ENCODE data around the gene WRAP73.
A peak's percentile ranks its signal among the peaks of the same experiment; 100 is the strongest.

Gene WRAP73

DNA sequence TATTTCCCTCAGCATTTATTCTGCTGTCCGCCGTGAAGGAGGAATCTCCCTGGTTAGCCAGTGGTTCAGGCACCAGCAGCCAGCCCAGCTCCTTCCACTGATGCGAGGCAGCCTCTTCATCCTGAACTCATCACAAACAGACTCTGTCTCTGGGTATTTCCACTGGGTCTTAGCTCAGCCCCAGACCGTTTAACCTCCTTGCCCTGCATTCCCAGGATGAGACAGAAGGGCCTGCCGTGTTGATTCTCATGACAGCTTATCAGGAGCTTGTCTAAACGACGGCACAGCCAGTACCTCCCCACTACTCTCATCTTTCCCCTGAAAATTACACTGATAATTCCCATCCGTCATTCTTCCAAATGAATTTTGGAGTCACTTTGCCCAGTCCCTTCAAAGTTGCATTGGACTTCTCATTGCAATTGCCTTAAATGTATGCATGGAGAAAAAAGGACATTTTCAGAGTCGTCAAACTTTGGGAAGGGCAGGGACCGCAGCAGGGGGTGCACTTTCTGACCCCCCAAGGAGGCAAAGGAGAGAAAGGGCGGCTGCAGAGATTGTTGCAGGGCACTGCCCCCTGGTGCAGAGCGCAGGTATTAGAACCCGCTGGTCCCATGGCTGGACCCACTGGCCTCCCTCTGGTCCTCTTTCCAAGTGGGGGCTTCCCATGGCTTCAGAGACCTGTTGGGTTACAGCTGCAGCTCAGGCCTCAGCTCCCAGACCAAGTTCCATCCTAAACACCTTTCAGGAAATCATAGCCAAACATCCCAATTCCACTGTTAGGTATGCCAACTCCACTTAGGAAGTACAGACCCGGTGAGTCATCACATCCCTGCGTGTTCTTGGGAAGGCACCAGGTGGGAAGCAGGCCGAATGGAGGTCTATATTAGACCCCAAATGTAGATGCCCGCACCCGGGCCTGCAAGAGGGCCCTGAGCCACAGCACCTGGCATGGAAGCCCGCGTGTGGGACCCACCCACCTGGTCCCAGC is 34.9 kb downstream of the WRAP73 start:
- peaks cover 2% of the 10 kb centered on the region for H3K36me3 Mint-ChIP-seq (ENCODE audit: insufficient read depth)
- no peaks in the 10 kb centered on the region for H3K9me3 Mint-ChIP-seq
- H3K4me1 Mint-ChIP-seq: peaks cover 8% of the 10 kb centered on the region
- DNase-seq (ENCODE audit: low spot score in 2 of 2) (no peak), ATAC-seq (replicated peaks; ENCODE audit: extremely low read depth, poor library complexity, severe bottlenecking) (no peak)
- no peak overlapping the region for H3K27ac Mint-ChIP-seq (ENCODE audit: low read depth)
- H3K27me3 Mint-ChIP-seq: peaks cover 26% of the 10 kb centered on the region
- no peak overlapping the region for H3K4me3 Mint-ChIP-seq

DNA sequence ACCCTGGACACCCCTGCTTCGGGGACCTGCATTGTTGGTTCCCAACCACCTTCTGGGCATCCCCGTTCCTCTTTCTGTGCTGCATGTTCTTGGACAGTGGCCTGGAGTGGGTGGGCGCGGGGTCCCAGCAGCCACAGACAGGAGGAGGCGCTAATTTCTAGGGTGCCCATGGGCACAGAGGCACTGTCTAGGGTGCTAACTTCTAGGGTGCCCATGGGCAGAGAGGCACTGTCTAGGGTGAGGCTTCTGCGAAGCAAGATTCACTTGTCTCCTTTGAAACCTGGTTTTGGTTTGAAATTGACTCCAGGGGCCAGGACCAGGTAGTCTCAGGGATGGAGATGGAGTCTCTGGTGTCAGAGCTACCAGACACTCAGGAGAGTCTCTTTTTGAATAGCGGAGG is 37.8 kb downstream of the WRAP73 start:
- peak overlapping the region; percentile 78 for H3K4me3 Mint-ChIP-seq
- no peak for ATAC-seq (replicated peaks; ENCODE audit: extremely low read depth, poor library complexity, severe bottlenecking)
- peaks cover 8% of the 10 kb centered on the region for H3K4me1 Mint-ChIP-seq
- H3K36me3 Mint-ChIP-seq (ENCODE audit: insufficient read depth): peaks cover 2% of the 10 kb centered on the region
- peak overlapping the region; percentile 41 for H3K27ac Mint-ChIP-seq (ENCODE audit: low read depth)
- H3K27me3 Mint-ChIP-seq: peaks cover 26% of the 10 kb centered on the region
- DNase-seq (ENCODE audit: low spot score in 2 of 2): no peak
- H3K9me3 Mint-ChIP-seq: no peaks in the 10 kb centered on the region

DNA sequence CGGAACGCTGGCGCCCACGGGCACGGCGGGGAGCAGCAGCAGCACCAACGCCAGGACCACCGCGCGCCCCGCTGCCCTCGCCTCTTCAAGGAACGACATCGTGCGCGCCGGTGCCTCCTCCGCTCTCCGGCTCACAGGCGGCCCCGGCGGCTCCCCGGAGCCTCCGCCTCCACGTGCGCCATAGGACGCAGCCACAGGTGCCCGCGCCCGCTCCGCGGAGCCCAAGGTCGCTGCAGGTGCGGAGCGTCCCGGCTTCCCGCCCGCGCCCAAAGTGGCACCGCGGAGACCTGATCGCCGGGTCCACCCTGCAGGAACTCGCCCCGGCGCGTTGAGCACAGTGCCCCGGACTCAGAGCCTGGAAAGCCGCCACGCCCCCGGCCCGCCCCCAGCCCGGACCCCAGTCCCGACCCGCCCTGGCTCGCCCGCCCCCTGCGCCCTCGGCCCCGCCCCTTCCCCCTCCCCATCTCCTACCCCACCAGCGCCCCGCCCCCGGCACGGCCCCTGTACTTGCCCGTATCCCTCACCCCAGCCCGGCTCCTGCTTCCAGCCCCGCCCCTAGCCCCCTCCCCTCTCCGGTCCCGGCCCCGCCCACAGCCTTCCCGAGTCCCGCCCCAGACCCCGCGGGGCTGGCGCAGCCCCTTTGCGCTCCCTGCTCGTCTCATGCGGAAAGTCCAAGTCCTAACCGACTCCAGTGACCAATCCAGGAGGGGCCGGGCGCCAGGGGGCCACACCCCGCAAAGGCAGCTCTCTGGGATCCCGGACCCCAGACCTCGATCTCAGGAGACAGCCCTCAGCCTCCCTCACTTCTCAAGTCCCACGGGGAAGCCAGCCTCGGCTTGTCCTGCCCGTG is 38.5 kb downstream of the WRAP73 start, which contains the start of gene MEGF6:
MEGF6 (minus strand) TSS at position 339 of the 850 bp plus-strand sequence; CDS start at position 99, 240 bp downstream.
- H3K4me3 Mint-ChIP-seq: peak within 1 kb of the TSS; percentile 78
- peaks cover 8% of the 10 kb centered on the region for H3K4me1 Mint-ChIP-seq
- peaks cover 2% of the 10 kb centered on the region for H3K36me3 Mint-ChIP-seq (ENCODE audit: insufficient read depth)
- H3K9me3 Mint-ChIP-seq: no peaks in the 10 kb centered on the region
- ATAC-seq (replicated peaks; ENCODE audit: extremely low read depth, poor library complexity, severe bottlenecking): peak; percentile 19
- DNase-seq (ENCODE audit: low spot score in 2 of 2): no peak
- peak within 1 kb of the TSS; percentile 41 for H3K27ac Mint-ChIP-seq (ENCODE audit: low read depth)
- H3K27me3 Mint-ChIP-seq: peaks cover 26% of the 10 kb centered on the region

DNA sequence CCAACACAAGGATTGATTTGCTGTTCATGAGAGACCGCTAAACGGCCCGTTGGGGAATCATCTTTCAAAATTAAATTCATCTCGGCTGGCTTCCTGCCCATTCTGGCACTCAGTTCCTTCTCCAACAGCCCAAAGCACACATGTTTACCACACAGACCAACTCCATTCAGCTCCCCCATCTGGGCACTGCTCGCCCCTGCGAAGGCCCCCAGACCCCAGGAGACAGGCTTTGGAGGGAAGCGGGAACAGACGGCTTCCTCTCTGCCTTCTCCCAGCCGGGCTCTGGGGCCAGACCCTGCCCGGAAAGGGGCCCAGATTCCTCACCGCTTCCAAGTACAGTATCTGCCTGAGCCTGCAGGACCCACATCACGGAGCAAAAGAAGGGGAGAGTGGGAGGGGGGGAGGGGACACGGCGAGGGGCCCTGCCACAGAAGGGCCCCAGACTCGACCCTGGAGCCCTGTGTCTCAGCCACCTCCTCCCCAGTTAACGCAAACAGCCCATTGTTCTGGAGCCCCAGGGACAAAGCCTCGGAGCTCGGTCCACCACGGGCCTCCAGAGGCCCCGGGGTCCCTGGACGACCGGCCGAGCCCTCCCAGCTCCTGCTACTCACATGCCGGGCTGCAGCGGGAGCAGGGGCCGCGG is 39.3 kb downstream of the WRAP73 start:
- Mint-ChIP-seq H3K9me3 (no peaks in the 10 kb centered on the region), H3K36me3 (ENCODE audit: insufficient read depth) (peaks cover 2% of the 10 kb centered on the region), H3K4me1 (peaks cover 8% of the 10 kb centered on the region), H3K27ac (ENCODE audit: low read depth) (no peak overlapping the region), H3K27me3 (peaks cover 26% of the 10 kb centered on the region), H3K4me3 (peak overlapping the region; percentile 78)
- DNase-seq (ENCODE audit: low spot score in 2 of 2): no peak
- ATAC-seq (replicated peaks; ENCODE audit: extremely low read depth, poor library complexity, severe bottlenecking): no peak

DNA sequence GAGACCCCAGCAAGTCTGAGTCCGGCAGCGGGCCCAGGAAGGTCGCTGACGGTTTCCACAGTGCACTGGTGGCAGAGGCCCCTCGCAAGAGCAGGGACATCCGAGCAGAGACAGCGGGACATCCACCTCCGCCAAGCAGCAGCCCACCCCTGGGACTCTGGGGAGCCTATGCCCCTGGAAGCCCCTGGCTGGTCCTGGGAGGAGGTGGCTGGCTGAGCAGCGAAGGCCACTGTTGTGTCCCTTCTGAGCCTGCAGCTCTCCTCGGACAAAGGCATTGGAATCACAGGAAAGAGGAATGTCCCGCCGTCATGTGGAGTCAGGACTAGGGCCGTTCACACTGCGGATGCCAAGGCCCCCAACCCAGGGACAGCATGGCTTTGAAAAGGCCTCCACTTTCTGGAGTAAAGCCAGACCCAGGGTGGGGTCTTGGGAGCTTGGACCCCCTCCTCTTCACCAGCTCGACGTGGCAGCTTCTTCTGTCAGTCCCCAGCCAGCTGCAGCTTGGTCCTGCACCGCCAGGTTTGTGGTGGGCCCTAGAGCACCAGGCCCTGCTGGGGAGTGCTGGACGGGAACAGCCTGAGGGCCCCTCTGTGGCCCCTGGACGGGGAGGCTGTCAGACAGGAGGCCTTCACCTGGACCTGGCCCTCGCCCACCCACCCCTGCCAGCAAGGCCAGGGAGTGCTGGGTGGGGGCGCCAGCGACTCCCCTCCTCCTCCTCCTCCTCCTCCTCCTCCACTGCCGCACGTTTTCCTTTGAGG is 40.0 kb downstream of the WRAP73 start:
- Mint-ChIP-seq H3K4me1 (peaks cover 8% of the 10 kb centered on the region), H3K36me3 (ENCODE audit: insufficient read depth) (peaks cover 2% of the 10 kb centered on the region), H3K4me3 (no peak overlapping the region), H3K27me3 (peaks cover 21% of the 10 kb centered on the region), H3K27ac (ENCODE audit: low read depth) (no peak overlapping the region), H3K9me3 (no peaks in the 10 kb centered on the region)
- ATAC-seq (replicated peaks; ENCODE audit: extremely low read depth, poor library complexity, severe bottlenecking): no peak
- no peak for DNase-seq (ENCODE audit: low spot score in 2 of 2)

DNA sequence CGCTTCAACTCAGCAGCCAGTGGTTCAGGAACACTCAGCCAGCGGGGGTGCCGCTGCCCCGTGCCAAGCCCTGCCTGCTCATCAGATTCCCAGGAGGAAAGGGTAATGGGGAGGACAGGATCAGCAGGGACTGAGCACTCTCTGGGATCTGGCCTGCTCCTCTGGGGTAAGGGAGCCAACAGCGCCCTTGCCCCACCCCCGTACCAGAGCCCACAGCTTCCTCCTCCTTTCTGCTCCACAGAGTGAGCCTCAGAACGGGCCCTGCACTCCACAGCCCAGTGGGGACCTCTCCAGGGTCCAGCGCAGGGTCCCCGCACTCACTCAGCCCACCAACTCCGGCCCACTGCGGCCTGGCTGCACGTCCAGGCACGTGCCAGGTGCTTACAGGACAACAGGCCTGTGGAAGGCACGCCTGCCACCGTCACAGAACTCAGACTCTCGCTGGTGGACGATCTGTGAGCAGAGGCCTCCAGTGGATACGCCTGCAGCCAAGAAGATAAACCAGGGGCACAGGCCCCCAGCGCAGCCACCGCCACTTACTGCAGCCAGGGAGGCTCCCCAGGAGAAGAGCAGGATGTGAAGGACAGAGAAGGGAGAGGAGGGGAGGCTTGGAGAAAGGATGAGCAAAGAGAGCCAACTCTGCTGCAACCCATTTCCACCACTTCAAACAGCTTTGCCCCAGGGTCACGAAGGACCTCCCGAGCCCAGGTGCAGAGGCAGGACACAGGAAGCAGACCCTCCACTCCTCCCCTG is 40.7 kb downstream of the WRAP73 start:
- H3K27ac Mint-ChIP-seq (ENCODE audit: low read depth): no peak overlapping the region
- peaks cover 2% of the 10 kb centered on the region for H3K36me3 Mint-ChIP-seq (ENCODE audit: insufficient read depth)
- DNase-seq (ENCODE audit: low spot score in 2 of 2): no peak
- no peak overlapping the region for H3K4me3 Mint-ChIP-seq
- H3K4me1 Mint-ChIP-seq: peaks cover 8% of the 10 kb centered on the region
- no peak for ATAC-seq (replicated peaks; ENCODE audit: extremely low read depth, poor library complexity, severe bottlenecking)
- peaks cover 13% of the 10 kb centered on the region for H3K27me3 Mint-ChIP-seq
- H3K9me3 Mint-ChIP-seq: no peaks in the 10 kb centered on the region

DNA sequence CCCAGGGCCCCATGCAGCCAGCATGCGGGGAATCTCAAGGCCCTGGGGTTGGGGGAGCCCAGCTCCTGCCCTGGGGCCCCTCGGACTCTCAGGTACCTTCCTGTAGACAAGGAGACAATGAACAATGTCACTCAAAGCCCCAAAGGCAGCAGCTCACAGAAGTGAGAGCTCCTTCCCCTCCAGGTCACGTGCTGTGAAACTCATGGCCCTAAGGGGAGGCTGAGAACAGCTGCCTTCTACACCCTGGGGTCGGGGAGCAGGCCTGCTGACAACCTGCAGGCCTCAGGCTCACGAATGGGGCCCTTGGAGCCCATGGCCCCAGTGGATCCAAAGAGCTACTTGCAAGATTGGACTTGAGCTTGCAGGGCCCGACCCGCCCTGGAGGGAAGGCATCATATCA is 41.7 kb downstream of the WRAP73 start:
- H3K27ac Mint-ChIP-seq (ENCODE audit: low read depth): no peak overlapping the region
- no peak overlapping the region for H3K4me3 Mint-ChIP-seq
- DNase-seq (ENCODE audit: low spot score in 2 of 2) (no peak), ATAC-seq (replicated peaks; ENCODE audit: extremely low read depth, poor library complexity, severe bottlenecking) (no peak)
- H3K27me3 Mint-ChIP-seq: peaks cover 7% of the 10 kb centered on the region
- no peaks in the 10 kb centered on the region for H3K36me3 Mint-ChIP-seq (ENCODE audit: insufficient read depth)
- H3K4me1 Mint-ChIP-seq: peaks cover 8% of the 10 kb centered on the region
- H3K9me3 Mint-ChIP-seq: no peaks in the 10 kb centered on the region

DNA sequence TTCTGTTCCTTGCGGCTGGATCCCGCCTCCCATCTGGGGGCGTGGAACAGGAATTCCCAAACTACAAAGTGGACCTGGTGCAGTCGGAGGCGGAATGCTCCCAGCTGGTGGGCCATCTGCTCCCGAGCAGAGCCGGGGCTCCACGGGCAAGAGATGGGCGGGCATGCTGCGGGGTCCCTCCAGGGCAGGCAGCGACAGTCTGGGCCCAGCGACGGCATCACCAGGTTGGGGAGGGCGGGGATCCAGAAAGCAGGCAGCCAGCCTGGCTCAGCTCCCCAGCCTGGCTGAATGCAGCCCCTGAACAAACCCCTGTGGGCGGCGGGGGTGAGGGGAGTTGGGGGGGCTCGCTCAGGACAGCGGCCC is 42.2 kb downstream of the WRAP73 start:
- Mint-ChIP-seq H3K4me3 (no peak overlapping the region), H3K27me3 (peaks cover 7% of the 10 kb centered on the region), H3K9me3 (no peaks in the 10 kb centered on the region), H3K36me3 (ENCODE audit: insufficient read depth) (no peaks in the 10 kb centered on the region), H3K27ac (ENCODE audit: low read depth) (no peak overlapping the region), H3K4me1 (peaks cover 8% of the 10 kb centered on the region)
- DNase-seq (ENCODE audit: low spot score in 2 of 2): no peak
- ATAC-seq (replicated peaks; ENCODE audit: extremely low read depth, poor library complexity, severe bottlenecking): no peak

DNA sequence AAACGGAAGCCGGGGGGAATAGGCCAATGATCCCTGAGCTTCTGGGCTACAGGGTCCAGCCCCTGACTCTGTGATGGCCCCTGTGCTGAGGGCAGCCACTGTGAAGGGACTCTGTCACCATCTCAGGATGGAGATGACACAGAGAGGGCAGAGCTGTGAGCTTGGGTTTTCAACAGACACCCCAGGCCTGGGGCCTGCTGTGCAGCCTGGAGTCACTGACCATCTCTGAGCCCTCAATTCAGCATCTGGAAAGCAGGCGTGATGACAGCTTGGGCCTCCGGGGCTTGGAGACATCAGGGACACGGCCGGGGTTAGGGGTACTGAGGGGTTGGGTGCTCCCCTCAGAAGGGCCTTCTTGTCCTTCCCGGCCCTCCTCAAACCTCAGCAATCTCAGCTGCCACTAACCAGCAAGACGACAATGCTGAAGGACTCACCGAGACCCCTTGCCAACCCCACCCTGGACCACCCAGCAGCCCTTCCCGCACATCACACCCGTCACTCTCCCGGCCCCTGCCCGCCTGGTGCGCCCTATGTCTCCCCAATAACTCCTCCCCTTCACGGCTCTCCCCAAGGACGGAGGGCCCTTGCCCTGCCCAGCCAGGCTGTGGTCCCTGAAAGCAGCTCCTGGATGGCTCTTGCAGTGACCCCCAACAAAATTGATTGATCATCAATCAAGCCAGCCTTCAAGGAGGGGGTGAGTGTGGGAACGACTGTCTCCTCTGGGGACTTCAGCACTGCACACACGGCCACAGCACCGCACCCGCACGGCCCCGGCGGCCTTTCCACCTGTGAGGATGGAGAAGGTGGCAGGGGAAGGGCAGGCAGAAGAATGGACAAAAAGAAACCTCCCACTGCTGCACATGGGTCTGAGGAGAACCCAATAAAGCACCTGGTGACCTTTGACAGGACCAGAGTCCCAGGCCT is 42.9 kb downstream of the WRAP73 start:
- no peaks in the 10 kb centered on the region for H3K36me3 Mint-ChIP-seq (ENCODE audit: insufficient read depth)
- no peaks in the 10 kb centered on the region for H3K9me3 Mint-ChIP-seq
- peaks cover 6% of the 10 kb centered on the region for H3K27me3 Mint-ChIP-seq
- H3K4me3 Mint-ChIP-seq: no peak overlapping the region
- ATAC-seq (replicated peaks; ENCODE audit: extremely low read depth, poor library complexity, severe bottlenecking) (no peak), DNase-seq (ENCODE audit: low spot score in 2 of 2) (no peak)
- H3K4me1 Mint-ChIP-seq: peaks cover 6% of the 10 kb centered on the region
- H3K27ac Mint-ChIP-seq (ENCODE audit: low read depth): no peak overlapping the region

DNA sequence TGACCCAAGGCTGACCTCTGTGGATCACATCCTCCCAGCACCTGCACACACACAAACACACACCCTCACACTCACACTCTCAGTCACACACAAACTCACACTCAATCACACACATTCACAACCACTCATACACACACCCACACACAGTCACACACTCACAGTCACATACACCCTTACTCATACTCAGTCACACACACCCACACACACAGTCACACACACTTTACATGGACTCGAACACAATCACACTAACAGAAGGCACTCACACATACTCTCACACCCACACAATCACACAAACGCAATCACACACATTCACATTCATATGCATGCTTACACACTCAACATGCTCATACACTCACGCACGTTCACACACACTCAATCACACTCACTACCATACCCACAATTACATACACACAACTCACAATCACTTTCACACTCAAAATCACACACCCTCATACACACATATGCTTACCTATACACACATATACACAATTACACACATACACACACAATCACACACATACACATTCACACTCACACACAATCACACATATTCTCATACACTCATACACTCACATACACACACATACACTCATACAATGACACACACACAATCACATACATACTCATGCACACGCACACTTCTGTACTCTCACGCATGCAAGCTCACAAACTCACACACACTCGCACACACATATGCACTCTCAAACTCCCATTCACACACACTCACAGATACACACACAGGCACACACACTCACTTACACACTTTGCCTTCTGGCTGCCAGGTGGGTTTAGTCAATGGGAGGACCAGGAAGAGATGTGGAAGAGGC is 44.7 kb downstream of the WRAP73 start:
- H3K27me3 Mint-ChIP-seq: no peaks in the 10 kb centered on the region
- no peaks in the 10 kb centered on the region for H3K36me3 Mint-ChIP-seq (ENCODE audit: insufficient read depth)
- DNase-seq (ENCODE audit: low spot score in 2 of 2): no peak
- no peak for ATAC-seq (replicated peaks; ENCODE audit: extremely low read depth, poor library complexity, severe bottlenecking)
- H3K9me3 Mint-ChIP-seq: no peaks in the 10 kb centered on the region
- no peak overlapping the region for H3K4me3 Mint-ChIP-seq
- H3K27ac Mint-ChIP-seq (ENCODE audit: low read depth): no peak overlapping the region
- no peaks in the 10 kb centered on the region for H3K4me1 Mint-ChIP-seq
